Adrenal gland (tissue), 5 donors: ENCODE data around the gene CD1B.

ENCODE experiments used
- POLR2A ChIP-seq, 2 donors: fragments of 450-650 bp; IDR thresholded peaks; one replicate each; pipeline ENCODE4 v1.6.1; 2017; ENCODE audit warnings: antibody characterized with exemption in 2 of 2, mild to moderate bottlenecking in 2 of 2, moderate library complexity in 1 of 2
- TF ChIP-seq, protein P1 (sequence below), 6 experiments: fragments of 450-650 bp in 4 of 6; fragments of 200-600 bp in 2 of 6; sonication (generic) in 1 of 6; IDR thresholded peaks; 1 replicate in 5 of 6; 2 replicates in 1 of 6; pipeline versions ENCODE4 v1.5.1 to v1.8.0; 2016 to 2021; ENCODE audit warnings: antibody characterized with exemption in 6 of 6, mild to moderate bottlenecking in 2 of 6, moderate library complexity in 1 of 6
- donor health status: DM: no; HTN: no; CAD: no.

GRCh38 chr1:158354255-158354654, 22.9 kb upstream of the CD1B start:
- TF ChIP-seq, protein P1, sequence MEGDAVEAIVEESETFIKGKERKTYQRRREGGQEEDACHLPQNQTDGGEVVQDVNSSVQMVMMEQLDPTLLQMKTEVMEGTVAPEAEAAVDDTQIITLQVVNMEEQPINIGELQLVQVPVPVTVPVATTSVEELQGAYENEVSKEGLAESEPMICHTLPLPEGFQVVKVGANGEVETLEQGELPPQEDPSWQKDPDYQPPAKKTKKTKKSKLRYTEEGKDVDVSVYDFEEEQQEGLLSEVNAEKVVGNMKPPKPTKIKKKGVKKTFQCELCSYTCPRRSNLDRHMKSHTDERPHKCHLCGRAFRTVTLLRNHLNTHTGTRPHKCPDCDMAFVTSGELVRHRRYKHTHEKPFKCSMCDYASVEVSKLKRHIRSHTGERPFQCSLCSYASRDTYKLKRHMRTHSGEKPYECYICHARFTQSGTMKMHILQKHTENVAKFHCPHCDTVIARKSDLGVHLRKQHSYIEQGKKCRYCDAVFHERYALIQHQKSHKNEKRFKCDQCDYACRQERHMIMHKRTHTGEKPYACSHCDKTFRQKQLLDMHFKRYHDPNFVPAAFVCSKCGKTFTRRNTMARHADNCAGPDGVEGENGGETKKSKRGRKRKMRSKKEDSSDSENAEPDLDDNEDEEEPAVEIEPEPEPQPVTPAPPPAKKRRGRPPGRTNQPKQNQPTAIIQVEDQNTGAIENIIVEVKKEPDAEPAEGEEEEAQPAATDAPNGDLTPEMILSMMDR (IDR thresholded peaks at IDR 0.05) = no peak
- TF ChIP-seq POLR2A (IDR thresholded peaks at IDR 0.05) = no peak
